HG03159 (cell line): Measurements from ENCODE around the gene FOXD4L4.
"Not testable (repeated sequence)": the region's sequence is repeated elsewhere in the genome, so short reads cannot be mapped to it uniquely, and the experiment has no call there.

Experiments used
- ATAC-seq: cut with Tn5 transposase; IDR thresholded peaks from one replicate; pipeline ENCODE4 v1.9.1; 2021; ENCODE audit warnings: mild to moderate bottlenecking, moderate library complexity; ENCODE audit not compliant: unreplicated experiment

The FOXD4L4 gene

DNA sequence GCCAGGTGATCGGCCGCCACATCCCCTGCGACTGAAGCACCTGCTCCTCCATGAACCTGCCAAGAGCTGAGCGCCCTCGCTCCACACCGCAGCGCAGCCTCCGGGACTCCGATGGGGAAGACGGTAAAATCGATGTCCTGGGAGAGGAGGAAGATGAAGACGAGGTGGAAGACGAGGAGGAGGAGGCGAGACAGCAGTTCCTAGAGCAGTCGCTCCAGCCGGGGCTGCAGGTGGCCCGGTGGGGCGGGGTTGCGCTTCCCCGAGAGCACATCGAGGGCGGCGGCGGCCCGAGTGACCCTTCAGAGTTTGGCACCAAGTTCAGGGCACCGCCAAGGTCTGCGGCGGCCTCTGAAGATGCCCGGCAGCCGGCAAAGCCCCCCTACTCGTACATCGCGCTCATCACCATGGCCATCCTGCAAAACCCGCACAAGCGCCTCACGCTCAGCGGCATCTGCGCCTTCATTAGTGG lies at the start of gene FOXD4L4:
TSS of gene FOXD4L4 (plus strand) at position 51 of the 469 bp plus-strand sequence. CDS start at position 51, 0 bp downstream.
- ATAC-seq: not testable (repeated sequence)

DNA sequence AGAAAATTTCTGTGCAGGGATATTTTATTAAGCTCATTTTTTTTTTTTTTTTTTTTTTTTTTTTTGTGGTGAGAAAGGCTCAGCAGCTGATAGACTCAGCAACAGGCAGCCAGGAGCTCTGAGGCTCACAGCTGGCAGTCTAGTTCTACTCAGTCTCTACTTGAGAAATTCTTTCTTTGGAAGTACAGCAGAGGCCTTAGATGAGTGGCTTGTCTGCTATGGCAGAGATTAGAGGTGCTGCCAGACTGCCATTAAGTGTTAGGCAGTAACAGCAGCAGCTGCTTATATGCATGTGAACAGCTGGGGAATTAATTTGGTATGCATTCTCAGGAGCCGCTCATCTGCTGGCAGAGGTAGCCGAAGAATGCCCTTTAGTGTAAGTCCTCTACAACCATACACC lies 33.4 kb upstream of the FOXD4L4 start:
- not testable (repeated sequence) for ATAC-seq

DNA sequence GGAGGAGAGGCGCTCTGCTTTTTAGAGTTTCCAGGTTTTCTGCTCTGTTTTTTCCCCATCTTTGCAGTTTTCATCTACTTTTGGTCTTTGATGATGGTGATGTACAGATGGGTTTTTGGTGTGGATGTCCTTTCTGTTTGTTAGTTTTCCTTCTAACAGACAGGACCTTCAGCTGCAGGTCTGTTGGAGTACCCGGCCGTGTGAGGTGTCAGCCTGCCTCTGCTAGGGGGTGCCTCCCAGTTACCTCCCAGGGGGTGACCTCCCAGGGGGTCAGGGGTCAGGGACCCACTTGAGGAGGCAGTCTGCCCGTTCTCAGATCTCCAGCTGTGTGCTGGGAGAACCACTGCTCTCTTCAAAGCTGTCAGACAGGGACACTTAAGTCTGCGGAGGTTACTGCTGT lies 22.5 kb upstream of the FOXD4L4 start:
- not testable (repeated sequence) for ATAC-seq

DNA sequence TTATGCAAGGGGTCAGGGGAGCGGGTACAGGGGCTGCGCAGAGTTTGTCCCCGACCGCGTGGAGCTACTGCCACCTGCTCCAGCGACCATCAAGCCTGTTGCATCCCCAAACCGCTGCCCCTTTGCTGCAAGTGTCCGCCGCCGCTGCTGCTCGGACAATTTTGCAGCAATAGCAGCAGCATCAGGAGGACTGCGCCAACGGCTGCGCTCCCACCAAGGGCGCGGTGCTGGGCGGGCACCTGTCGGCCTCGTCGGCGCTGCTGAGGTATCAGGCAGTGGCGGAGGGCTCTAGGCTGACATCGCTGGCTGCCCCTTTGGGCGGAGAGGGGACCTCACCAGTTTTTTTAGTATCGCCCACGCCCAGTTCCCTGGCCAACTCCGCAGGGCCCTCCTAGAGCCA lies 1.2 kb downstream of the FOXD4L4 start:
- ATAC-seq: not testable (repeated sequence)
